HG02884 (cell line): Measurements from ENCODE around the gene KRT33B.

Experiments
- ATAC-seq: cut with Tn5 transposase; IDR thresholded peaks from one replicate; pipeline ENCODE4 v1.9.1; 2021; ENCODE audit warnings: mild to moderate bottlenecking, moderate library complexity; ENCODE audit not compliant: unreplicated experiment

The KRT33B gene

DNA sequence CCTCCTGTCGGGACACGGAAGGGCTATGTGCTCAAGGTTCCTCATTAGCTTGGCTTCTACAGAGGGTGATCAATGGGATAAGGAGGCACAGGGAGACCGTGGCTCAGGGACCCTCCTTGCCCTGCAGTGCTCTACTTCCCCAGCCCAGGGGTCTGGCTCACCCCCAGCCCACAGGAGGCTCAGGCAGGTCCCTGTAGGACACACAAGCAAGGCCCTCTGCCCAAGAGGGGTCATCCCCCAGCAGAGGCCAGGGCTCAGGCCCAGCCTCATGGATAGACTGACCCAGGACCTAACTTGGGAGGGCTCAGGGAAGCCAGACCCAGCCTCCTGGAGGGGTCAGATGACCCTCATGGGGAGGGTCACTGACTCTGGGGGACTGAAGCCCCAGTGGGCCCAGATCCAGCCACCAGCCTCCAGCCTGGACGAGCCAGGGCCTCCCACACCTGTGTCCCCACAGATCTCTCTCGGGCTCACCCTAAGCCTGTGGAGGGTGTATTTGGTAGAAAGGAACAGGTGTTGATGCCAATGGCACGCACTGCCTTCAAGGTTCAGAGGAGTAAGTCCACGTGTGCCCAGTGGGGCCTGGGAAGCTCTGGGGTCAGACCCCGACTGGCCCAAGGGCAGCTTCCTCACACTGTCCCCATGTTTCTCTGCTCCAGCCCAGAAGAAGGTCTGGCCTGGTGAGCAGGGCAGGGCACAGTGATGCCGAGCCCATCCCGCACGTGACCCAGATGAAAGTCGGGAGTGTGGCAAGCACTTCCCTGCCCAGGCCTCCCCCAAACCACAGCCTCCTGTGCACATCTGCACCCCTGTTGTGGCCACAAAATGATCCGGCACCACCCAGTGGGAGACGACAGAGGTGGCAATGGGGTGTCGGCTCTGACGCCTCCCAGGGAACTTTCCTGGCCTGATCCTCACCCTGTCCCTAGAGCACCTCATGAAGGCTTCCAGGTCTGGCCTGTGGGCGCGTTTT lies 43.2 kb downstream of the KRT33B start:
- no peak for ATAC-seq

DNA sequence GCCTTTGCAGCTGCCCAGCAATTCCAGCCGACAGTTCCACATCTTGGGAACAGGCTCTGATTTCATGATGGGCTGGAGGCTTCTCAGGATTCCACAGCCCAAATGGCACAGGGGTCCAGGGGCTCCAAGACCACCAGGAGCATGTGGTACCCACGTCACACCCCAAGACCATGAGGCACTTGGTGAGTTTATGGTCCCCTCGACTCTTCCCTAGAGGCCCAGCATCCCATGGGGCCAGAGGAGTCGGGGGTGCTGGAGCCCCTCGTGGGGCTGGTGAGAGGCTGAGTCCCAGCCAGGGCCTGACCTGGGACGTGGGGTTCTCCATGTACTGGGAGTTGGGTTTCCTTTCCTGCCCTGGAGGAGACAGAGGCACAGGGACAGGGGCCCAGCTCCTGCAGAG lies 44.0 kb downstream of the KRT33B start:
- no peak for ATAC-seq

DNA sequence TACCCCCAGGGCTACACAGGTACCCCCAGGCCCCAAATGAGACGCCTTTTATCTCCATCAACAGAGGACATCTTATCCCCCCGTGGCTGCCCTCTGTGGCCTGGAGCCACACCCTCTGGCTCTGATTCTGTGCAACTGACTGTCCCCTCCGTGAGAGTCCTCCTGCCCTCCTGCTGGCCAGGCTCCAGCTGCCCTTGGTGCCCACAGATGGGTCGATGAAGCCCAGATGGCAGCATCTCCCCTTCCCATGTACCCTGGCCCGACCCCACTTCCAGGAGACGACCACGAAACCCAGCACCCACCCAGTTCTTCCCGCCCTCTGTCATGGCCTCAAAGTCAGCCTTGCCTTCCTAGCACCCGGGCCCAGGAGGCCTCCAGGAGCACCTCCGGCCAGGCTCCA lies 44.5 kb downstream of the KRT33B start:
- no peak for ATAC-seq

DNA sequence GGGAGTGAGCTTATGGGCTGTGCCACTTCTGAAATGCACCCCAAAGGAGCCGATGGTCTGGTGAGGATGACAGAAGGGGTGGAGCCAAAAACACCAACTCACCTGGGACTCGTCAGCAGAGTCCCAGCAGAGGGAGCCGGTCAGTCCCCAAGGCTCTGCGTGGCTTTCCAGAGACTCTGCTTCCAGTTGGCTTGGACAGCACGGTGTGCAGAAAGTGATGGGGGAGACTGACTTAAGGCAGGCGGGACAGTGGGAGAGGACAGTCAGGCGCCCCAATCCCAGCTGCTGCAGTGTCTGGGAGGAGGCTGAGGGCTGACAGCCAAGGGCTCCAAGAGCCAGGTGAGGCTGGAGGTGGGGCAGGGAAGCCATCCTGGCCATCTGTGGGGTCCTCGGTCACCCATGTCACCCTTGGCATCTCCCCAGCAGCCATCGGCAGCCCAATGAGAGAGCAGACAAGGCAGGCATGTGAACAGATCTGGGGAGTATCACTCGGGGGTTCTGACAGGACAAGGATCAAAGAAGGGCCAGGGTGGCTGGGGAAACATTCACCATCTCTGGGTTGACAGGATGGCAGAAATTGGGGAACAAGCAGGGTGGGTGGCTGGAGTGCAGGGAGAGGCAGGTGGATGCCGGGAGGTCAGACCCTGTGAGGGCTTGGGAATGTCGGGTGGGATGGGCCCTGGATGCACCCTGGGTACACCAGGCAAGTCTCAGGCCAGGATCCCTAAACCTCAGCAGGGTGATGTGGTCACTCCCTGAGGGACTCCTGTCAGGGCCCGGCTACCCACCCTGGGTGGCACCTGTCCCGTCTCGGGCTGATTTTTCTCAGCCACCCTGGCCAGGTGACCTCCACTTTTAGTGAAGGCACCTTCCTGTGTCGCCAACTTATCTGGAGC lies 45.2 kb downstream of the KRT33B start:
- ATAC-seq = no peak

DNA sequence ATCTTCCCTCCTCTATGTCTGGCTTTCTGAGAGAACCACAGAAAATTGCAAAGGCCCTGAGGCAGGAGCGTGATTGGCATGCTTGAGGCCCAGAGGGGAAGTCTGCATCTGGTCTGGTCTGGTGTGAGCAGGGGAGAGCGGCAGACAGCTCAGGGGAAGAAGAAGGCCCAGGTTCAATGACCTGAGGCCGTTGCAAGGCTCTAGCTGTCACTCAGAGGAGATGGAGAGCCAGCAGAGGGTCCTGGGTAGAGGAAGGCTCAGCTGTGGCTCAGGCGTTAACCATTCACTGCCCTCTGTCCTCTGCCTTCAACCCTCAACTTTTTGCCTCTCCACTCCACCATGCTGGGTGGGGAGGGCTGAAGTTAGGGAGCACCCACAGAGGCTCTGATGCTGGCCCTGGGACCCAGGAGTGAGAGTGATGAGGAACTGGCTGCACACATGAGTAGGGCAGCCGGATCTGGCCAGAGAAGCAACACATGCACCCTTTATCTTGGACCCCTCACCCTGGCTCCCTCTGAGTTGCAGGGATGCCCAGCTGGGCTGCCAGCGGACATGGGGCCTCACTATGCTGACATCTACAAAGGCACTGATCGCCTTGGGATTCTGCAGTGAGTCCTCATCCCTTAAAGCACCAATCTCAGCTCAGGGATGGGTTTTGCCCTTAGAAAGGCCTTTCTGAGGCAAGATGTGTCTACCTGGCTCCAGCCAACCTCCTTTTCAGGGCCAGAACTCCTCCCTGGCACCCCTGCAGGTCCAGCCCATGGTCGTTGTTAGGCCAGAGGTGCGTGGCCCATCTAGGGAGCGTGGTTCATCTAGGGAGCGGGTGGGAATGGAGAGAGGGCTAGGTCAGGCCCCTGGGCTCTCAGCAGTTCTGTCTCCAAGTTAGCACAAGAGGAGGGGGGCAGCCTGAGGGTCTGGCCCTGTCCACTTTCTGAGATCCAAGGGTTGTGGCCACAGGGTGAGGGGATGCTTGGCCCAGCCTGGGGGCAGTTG lies 46.4 kb downstream of the KRT33B start:
- no peak for ATAC-seq

DNA sequence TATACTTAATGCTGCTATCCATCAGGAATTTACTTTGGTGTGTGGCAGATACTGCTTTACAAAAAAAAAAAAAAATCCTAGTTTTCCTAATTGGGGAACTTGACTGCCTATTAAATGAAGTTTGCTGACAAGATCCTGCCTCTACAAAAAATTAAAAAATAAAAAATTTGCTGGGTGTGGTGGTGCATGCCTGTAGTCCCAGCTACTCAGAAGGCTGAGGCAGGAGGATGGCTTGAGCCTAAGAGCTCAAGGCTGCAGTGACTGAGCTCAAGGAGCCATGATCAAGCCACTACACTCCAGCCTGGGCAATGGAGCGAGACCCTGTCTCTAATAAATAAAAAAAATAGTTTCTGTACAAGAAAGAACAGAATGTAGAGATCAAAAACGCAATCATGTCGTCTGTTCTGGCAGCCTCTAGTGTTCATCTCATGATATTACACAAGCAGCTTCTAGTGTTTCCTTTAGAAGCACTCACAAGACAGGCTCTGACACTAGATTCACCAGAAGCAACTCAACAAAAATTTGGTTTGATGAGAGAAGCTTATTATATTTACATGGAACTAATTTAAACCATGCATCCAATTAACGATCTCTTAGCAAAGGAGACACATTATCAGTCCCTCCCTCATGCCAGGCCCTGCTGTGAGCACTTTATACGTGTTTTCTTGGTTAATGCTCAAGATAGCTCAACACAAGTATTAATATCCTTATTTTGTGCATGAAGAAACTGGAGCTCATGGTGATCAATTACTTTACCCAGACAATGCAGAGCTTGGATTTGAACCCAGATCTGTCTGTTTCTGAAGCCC lies 47.3 kb downstream of the KRT33B start:
- no peak for ATAC-seq

DNA sequence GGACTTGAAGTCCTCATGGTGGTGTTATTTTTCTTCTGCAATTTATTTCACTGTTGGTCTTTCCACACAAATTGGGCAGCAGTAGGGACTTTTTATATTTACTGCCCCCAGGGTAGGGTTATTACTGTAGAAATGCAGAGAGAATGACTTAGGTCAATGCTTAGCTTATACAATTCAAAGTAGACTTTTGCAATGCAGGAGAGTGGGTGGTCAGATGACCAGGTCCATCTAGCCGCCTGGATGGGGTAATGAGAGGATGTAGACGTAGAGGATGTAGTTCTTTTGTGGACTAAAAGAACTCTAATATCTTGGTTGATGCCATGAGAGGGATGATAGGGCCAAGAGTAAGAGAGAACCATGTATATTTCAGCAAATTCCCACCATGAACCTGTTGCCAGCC lies 51.4 kb downstream of the KRT33B start:
- no peak for ATAC-seq

DNA sequence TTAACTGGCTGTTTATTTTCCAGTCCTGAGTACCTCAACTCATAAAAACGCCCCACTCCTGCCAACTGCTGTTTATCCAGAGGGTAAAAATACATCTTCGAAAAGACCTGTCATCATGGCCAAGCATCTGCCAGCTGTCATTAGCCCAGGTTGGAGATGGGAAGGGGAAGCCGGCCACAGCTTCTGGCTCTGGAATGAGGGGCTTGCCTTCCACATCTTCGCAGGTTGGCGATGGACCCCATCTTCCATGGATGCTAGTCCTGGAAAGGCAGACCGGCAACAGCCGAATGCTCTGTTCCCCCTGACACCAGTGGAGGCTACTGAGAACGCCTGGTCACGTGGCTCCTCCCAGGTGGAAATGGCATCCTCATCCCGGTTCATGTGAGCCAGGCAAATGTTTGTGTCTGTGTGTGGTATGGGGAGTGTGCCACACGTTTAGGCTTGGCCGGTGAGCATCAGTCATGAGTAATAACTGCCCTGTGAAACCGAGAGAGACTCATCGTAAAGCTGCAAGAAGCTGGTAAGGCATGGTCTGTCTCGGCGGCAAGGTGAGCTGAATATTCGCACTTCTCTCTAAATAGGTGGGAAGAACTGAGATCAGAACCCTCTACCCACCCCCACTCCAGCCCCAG lies 53.7 kb downstream of the KRT33B start:
- no peak for ATAC-seq

DNA sequence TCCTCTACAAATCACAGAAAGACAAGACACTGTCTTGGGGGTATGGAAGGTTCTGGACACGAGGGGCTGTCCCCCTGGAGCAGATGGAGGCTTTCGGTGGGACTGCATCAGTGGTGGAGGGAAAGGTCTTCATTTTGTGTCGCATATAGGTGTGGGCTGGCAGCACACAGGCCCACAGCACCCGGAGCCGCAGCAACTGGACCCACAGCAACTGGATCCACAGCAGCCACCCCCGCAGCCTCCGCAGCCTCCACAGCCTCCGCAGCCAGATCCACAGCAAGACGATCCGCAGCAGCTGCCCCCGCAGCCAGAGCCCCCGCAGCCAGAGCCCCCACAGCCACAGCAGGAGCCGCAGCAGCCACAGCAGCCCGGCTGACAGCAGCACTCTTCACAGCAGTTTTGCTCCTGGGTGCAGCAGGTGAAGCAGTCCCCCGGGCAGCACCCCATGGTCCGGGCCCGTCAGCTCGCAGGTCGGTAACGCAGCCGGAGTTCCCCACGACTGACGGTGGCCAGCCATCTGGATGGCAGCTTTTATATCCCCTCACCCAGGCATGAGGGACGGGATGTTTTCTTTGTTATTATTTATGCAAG lies 54.3 kb downstream of the KRT33B start, which contains the start of gene KRTAP17-1:
Gene KRTAP17-1, minus strand, starts transcription at position 507 of the 591 bp plus-strand sequence. Its CDS starts 60 bp downstream, at position 447.
- ATAC-seq = no peak
